Measurements from ENCODE around the gene TOPBP1. TPM values are rescaled to one million over a fixed set of nuclear protein-coding genes. Genes with fewer than 3 reads are reported as not detected.

The TOPBP1 gene
- total and polyA plus RNA-seq, 8 donors: 5.5 to 78.1 (median 43.0) TPM

GRCh38 chr3:133675631-133676335 lies 14.0 kb upstream of the TOPBP1 start:
- intact Hi-C loops (cut with DNase I; ENCODE audit: low total_unique reads): no loop called here
- H3K27me3 ChIP-seq: peaks cover 0 to 41% (median 21%) of the 10 kb centered on the region in 3 donors
- no peak for TF ChIP-seq CTCF (IDR thresholded peaks at IDR 0.05)
- no peak for TF ChIP-seq POLR2A (IDR thresholded peaks at IDR 0.05)
- no peak for TF ChIP-seq EP300 (IDR thresholded peaks at IDR 0.05)
- TF ChIP-seq POLR2AphosphoS5 (IDR thresholded peaks at IDR 0.05): no peak
- H3K4me1 ChIP-seq: peaks cover 7 to 22% (median 8%) of the 10 kb centered on the region in 4 donors
- peak in 1 of 2 donors; percentile 11 for DNase-seq
- H3K27ac ChIP-seq: no peak overlapping the region
- no peaks in the 10 kb centered on the region for H3K36me3 ChIP-seq
- no peaks in the 10 kb centered on the region for H3K9me3 ChIP-seq
- WGBS, 5 donors: 49 to 56% (median 55%) methylated on average over 6 of the region's 6 CpGs
- no peak overlapping the region for H3K4me3 ChIP-seq

GRCh38 chr3:133674290-133674919 lies 12.7 kb upstream of the TOPBP1 start:
- Histone ChIP-seq H3K36me3 (no peaks in the 10 kb centered on the region), H3K27me3 (peaks cover 0 to 41% (median 21%) of the 10 kb centered on the region in 3 donors), H3K4me3 (peak overlapping the region in 2 of 4 donors; percentile 5 to 6), H3K9me3 (no peaks in the 10 kb centered on the region), H3K27ac (no peak overlapping the region), H3K4me1 (peaks cover 7 to 29% (median 11%) of the 10 kb centered on the region in 4 donors)
- 7 to 14% (median 9%) methylated on average over 18 to 47 of the region's 47 CpGs for WGBS, 5 donors
- DNase-seq: peak in 1 of 2 donors; percentile 30
- intact Hi-C loops (cut with DNase I; ENCODE audit: low total_unique reads): no loop called here
- TF ChIP-seq CTCF (IDR thresholded peaks at IDR 0.05) (no peak), EP300 (IDR thresholded peaks at IDR 0.05) (no peak), POLR2AphosphoS5 (IDR thresholded peaks at IDR 0.05) (no peak), POLR2A (IDR thresholded peaks at IDR 0.05) (no peak)

- intact Hi-C loops (cut with DNase I; ENCODE audit: low total_unique reads): no loop called here
- H3K27ac ChIP-seq: no peak overlapping the region
- no peaks in the 10 kb centered on the region for H3K9me3 ChIP-seq
- DNase-seq: no peak
- no peaks in the 10 kb centered on the region for H3K36me3 ChIP-seq
- TF ChIP-seq POLR2A (IDR thresholded peaks at IDR 0.05) (no peak), CTCF (IDR thresholded peaks at IDR 0.05) (no peak), POLR2AphosphoS5 (IDR thresholded peaks at IDR 0.05) (no peak), EP300 (IDR thresholded peaks at IDR 0.05) (no peak)
- H3K4me3 ChIP-seq: no peak overlapping the region
- H3K27me3 ChIP-seq: peaks cover 0 to 41% (median 21%) of the 10 kb centered on the region in 3 donors
- WGBS, 5 donors: 65 to 72% (median 67%) methylated on average over 12 of the region's 12 CpGs
- peaks cover 7 to 31% (median 11%) of the 10 kb centered on the region in 4 donors for H3K4me1 ChIP-seq
Observed at GRCh38 chr3:133673746-133674145, 12.0 kb upstream of the TOPBP1 start.

GRCh38 chr3:133672461-133672860 lies 10.7 kb upstream of the TOPBP1 start:
- Histone ChIP-seq H3K4me3 (no peak overlapping the region), H3K27ac (no peak overlapping the region), H3K27me3 (peaks cover 0 to 41% (median 21%) of the 10 kb centered on the region in 3 donors), H3K36me3 (no peaks in the 10 kb centered on the region), H3K4me1 (peaks cover 7 to 35% (median 11%) of the 10 kb centered on the region in 4 donors), H3K9me3 (no peaks in the 10 kb centered on the region)
- no peak for TF ChIP-seq POLR2A (IDR thresholded peaks at IDR 0.05)
- TF ChIP-seq POLR2AphosphoS5 (IDR thresholded peaks at IDR 0.05): no peak
- TF ChIP-seq CTCF (IDR thresholded peaks at IDR 0.05): no peak
- no peak for TF ChIP-seq EP300 (IDR thresholded peaks at IDR 0.05)
- 84 to 96% (median 94%) methylated on average over 2 of the region's 2 CpGs for WGBS, 5 donors
- intact Hi-C loops (cut with DNase I; ENCODE audit: low total_unique reads): no loop called here
- no peak for DNase-seq
